ENCODE results near the gene GSTT4. TPM values are rescaled to one million over a fixed set of nuclear protein-coding genes. Genes with fewer than 3 reads are reported as not detected.
A peak's percentile ranks its signal among the peaks of the same experiment; 100 is the strongest.

Gene GSTT4
- total and polyA plus RNA-seq, 12 donors, result not detected

DNA sequence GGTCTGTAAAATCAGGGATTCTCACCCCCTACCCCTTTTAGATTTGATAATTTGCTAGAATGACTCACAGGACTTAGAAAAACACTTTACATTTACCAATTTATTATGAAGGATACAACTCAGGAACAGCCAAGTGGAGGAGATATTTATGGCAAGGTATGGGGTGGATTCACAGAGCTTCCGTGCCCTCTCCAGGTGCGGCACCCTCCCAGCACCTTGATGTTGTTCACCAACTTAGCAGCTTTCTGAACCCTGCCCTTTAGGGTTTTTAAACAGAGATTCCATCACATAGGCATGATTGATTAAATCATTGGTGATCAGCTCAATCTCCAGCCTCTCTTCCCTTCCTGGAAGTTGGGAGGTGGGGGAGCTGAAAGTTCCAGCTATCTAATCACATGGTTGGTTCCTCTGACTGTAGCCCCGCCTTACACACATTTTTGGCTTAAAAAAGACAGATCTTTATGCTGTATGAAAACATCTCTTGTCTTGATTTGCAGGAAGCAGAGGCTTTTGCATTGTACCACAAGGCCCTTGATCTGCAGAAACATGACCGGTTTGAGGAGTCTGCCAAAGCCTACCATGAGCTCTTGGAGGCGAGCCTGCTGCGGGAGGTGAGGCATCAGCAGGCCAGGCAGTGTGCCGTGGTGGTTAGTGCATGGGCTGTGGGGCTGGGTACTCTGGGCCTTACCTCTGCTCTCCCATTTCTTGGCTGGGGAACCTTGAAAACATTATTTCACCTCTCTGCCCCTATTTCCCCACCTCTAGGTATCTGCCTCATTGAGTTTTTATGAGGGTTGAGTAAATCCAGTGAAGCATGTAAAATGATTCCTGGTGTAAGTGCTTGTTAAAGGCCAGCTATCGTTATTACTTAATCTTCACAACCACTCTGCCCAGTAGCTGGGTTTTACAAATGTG lies 32.9 kb upstream of the GSTT4 start:
- Histone ChIP-seq H3K4me3 (no peak overlapping the region), H3K27me3 (no peaks in the 10 kb centered on the region), H3K36me3 (replicated peaks in 1 of 2) (peaks cover 0 to 40% of the 10 kb centered on the region in 2 donors), H3K9me3 (replicated peaks in 1 of 3) (no peaks in the 10 kb centered on the region), H3K4me1 (replicated peaks in 1 of 2) (peaks cover 2 to 9% of the 10 kb centered on the region in 2 donors), H3K27ac (no peak overlapping the region)
- TF ChIP-seq POLR2A (IDR thresholded peaks at IDR 0.05), result no peak
- TF ChIP-seq, protein P1, sequence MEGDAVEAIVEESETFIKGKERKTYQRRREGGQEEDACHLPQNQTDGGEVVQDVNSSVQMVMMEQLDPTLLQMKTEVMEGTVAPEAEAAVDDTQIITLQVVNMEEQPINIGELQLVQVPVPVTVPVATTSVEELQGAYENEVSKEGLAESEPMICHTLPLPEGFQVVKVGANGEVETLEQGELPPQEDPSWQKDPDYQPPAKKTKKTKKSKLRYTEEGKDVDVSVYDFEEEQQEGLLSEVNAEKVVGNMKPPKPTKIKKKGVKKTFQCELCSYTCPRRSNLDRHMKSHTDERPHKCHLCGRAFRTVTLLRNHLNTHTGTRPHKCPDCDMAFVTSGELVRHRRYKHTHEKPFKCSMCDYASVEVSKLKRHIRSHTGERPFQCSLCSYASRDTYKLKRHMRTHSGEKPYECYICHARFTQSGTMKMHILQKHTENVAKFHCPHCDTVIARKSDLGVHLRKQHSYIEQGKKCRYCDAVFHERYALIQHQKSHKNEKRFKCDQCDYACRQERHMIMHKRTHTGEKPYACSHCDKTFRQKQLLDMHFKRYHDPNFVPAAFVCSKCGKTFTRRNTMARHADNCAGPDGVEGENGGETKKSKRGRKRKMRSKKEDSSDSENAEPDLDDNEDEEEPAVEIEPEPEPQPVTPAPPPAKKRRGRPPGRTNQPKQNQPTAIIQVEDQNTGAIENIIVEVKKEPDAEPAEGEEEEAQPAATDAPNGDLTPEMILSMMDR (IDR thresholded peaks at IDR 0.05), result no peak
- WGBS, 4 donors, result 95 to 99% (median 96%) methylated on average over 8 of the region's 8 CpGs
- intact Hi-C loops (cut with DNase I), result no loop called here
- DNase-seq, result no peak

DNA sequence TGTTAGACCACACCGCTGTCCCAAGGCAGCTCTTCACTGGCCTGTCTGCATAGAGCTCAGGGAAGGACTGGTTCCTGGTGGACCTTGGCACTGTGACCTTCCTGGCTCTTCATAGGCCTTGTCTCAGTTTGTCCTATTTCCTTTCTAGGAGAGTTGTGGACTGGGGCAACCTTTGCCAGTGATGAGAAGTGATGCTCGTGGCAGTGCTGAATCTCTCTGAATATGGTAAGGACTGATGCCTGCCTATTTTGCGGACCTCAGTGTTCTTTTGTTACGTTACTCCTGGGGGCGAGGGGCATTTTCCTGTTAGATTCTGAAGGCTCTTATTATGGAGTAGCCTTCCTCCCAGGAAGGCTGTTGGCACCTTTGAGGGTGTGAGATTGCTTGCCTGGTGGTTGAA lies 30.0 kb upstream of the GSTT4 start:
- 87 to 98% (median 93%) methylated on average over 5 of the region's 5 CpGs for WGBS, 4 donors
- Histone ChIP-seq H3K4me3 (no peak overlapping the region), H3K27ac (no peak overlapping the region), H3K36me3 (replicated peaks in 1 of 2) (peaks cover 0 to 28% of the 10 kb centered on the region in 2 donors), H3K9me3 (replicated peaks in 1 of 3) (no peaks in the 10 kb centered on the region), H3K27me3 (no peaks in the 10 kb centered on the region), H3K4me1 (replicated peaks in 1 of 2) (peaks cover 0 to 6% of the 10 kb centered on the region in 2 donors)
- TF ChIP-seq, protein P1 (IDR thresholded peaks at IDR 0.05), result no peak
- no peak for TF ChIP-seq POLR2A (IDR thresholded peaks at IDR 0.05)
- intact Hi-C loops (cut with DNase I), result no loop called here
- DNase-seq, result peak in 1 of 7 donors; percentile 49

DNA sequence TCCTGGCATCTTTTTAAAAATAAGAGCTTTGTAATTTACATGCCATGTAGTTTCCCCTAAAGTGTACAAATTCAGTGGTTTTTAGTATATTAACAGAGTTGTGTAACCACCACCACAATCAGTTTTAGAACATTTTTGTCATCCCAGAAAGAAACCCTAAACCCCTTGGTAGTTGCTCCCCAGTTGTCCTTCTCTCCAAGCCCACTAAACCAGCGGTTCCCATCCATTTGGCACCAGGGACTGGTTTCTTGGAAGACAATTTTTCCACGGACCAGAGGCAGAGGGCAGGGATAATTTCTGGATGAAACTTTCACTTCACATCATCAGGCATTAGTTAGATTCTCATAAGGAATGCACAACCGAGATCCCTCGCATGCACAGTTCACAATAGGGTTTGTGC lies 28.5 kb upstream of the GSTT4 start:
- no peaks in the 10 kb centered on the region for H3K27me3 ChIP-seq
- peaks cover 0 to 6% of the 10 kb centered on the region in 2 donors for H3K4me1 ChIP-seq (replicated peaks in 1 of 2)
- no peak overlapping the region for H3K27ac ChIP-seq
- peaks cover 0 to 26% of the 10 kb centered on the region in 2 donors for H3K36me3 ChIP-seq (replicated peaks in 1 of 2)
- 85 to 98% (median 91%) methylated on average over 4 of the region's 4 CpGs for WGBS, 4 donors
- H3K4me3 ChIP-seq, result no peak overlapping the region
- TF ChIP-seq, protein P1 (IDR thresholded peaks at IDR 0.05), result no peak
- TF ChIP-seq POLR2A (IDR thresholded peaks at IDR 0.05), result no peak
- no peaks in the 10 kb centered on the region for H3K9me3 ChIP-seq (replicated peaks in 1 of 3)
- no peak for DNase-seq
- intact Hi-C loops (cut with DNase I), result no loop called here

DNA sequence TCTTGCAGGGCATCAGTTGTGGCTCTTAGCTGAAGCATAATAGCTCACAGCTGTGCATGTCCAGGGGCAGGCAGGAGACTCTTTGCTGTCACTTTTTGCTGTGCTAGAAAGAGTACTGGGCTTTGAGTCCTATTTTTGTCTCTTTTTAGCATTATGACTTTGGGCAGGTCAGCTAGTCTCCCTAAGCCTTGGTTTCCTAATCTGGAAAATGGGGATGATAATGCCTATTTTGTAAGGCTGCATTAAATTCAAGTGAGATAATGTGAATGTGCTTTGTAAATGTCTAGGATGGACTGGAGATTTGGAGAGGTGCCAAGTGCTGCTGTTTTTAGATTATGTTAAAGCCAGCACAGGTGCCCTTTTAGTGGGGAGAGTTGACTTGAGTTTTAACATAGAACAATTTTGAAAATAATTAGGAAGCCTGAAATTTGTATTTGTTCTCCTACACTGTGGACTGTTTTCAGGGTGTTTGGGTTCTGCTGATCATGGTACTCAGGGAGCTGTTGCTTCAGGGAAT lies 25.0 kb upstream of the GSTT4 start:
- Histone ChIP-seq H3K27me3 (no peaks in the 10 kb centered on the region), H3K4me3 (no peak overlapping the region), H3K27ac (no peak overlapping the region), H3K4me1 (replicated peaks in 1 of 2) (peaks cover 9 to 26% of the 10 kb centered on the region in 2 donors), H3K36me3 (replicated peaks in 1 of 2) (no peaks in the 10 kb centered on the region), H3K9me3 (replicated peaks in 1 of 3) (no peaks in the 10 kb centered on the region)
- intact Hi-C loops (cut with DNase I), result no loop called here
- DNase-seq, result no peak
- TF ChIP-seq POLR2A (IDR thresholded peaks at IDR 0.05), result no peak
- TF ChIP-seq, protein P1 (IDR thresholded peaks at IDR 0.05), result no peak

Data from adrenal gland (tissue), 12 donors.